Suppressor macrophage treated with lipopolysaccharide for 1 hour (primary cell): Measurements from ENCODE around the gene BTG1.
"Not testable (repeated sequence)": the region's sequence is repeated elsewhere in the genome, so short reads cannot be mapped to it uniquely, and the experiment has no call there.

Experiments
- DNase-seq, 3 donors: peaks; one replicate each; pipeline ENCODE4 v3.0.0-alpha.2; 2020 to 2022

BTG1 gene

GRCh38 chr12:92094751-92095161, 50.9 kb downstream of the BTG1 start:
- peak in 1 of 3 donors; percentile 10 for DNase-seq

GRCh38 chr12:92094301-92094700, 51.3 kb downstream of the BTG1 start:
- not testable (repeated sequence) for DNase-seq
